Measurements from ENCODE around the gene CNPY1.

- no peak for TF ChIP-seq CTCF (IDR thresholded peaks at IDR 0.05)
- TF ChIP-seq POLR2A (IDR thresholded peaks at IDR 0.05): no peak
These were observed 62.5 kb downstream of the CNPY1 start for GRCh38 chr7:155483868-155484325.

Data from thyroid gland (tissue), 4 donors.